Measurements from ENCODE around the gene EXOC4. TPM values are rescaled to one million over a fixed set of nuclear protein-coding genes. Genes with fewer than 3 reads are reported as not detected.

Gene EXOC4
- total RNA-seq, 1 experiment from 2014 or later: 75.8 TPM

- Histone ChIP-seq H3K27ac (ENCODE audit: insufficient read length, low read depth, low read length) (no peak overlapping the region), H3K79me2 (ENCODE audit: insufficient read depth, low read length) (no peaks in the 10 kb centered on the region), H3K23ac (ENCODE audit: insufficient read length, low read depth, low read length) (no peak overlapping the region), H3K27me3 (ENCODE audit: insufficient read depth, low read length) (no peaks in the 10 kb centered on the region), H2BK15ac (ENCODE audit: low read depth, low read length) (no peak overlapping the region), H3K23me2 (ENCODE audit: insufficient read length, low read depth, low read length, poor library complexity, severe bottlenecking) (no peaks in the 10 kb centered on the region), H3K4me2 (ENCODE audit: insufficient read depth, insufficient read length, low read length) (no peak overlapping the region), H2AFZ (ENCODE audit: low read length) (no peak overlapping the region), H4K91ac (ENCODE audit: insufficient read length, low read depth, low read length) (no peak overlapping the region), H3K4ac (ENCODE audit: low read depth, low read length) (no peak overlapping the region), H4K8ac (replicated peaks; ENCODE audit: insufficient read length, low read depth, low read length) (no peak overlapping the region), H3K14ac (ENCODE audit: insufficient read depth, low read length) (no peak overlapping the region), H3K79me1 (ENCODE audit: insufficient read depth, low read depth, low read length, poor library complexity, severe bottlenecking) (no peaks in the 10 kb centered on the region), H3K9ac (ENCODE audit: extremely low read depth, insufficient read length, low read length) (no peak overlapping the region), H3T11ph (ENCODE audit: low read length) (no peak overlapping the region), H2BK20ac (ENCODE audit: low read depth, low read length, poor library complexity, severe bottlenecking) (no peak overlapping the region), H3K56ac (ENCODE audit: insufficient read length, low read depth, low read length) (no peak overlapping the region), H2BK5ac (ENCODE audit: insufficient read length, low read length) (no peak overlapping the region), H2BK12ac (ENCODE audit: insufficient read length, low read depth, low read length) (no peak overlapping the region), H3K18ac (ENCODE audit: insufficient read length, low read depth, low read length) (no peak overlapping the region), H2BK120ac (ENCODE audit: low read depth, low read length, poor library complexity, severe bottlenecking) (no peak overlapping the region), H4K20me1 (ENCODE audit: control insufficient read depth, insufficient read depth, insufficient read length) (no peaks in the 10 kb centered on the region), H3K4me1 (ENCODE audit: insufficient read depth, low read length) (peaks cover 2% of the 10 kb centered on the region; the same call in 1 of the 2 replicates), H2AK5ac (ENCODE audit: insufficient read length, low read length) (no peak overlapping the region), H3K9me3 (ENCODE audit: control insufficient read depth, low read depth, low read length) (no peaks in the 10 kb centered on the region), H4K5ac (ENCODE audit: insufficient read length, low read depth, low read length) (no peak overlapping the region)
- no CpG with 5 or more reads among the region's 3 CpGs for WGBS (ENCODE audit: extremely low coverage, insufficient read length, low lambda C conversion rate)
- Mint-ChIP-seq H3K27ac (no peak overlapping the region), H3K27me3 (ENCODE audit: low read depth) (no peaks in the 10 kb centered on the region), H3K36me3 (ENCODE audit: insufficient read depth in 1 of 3, low read depth in 3 of 3) (no peaks in the 10 kb centered on the region), H3K4me1 (peaks cover 4 to 5% of the 10 kb centered on the region in 2 experiments; a peak in 3 of 4 replicates), H3K9me3 (no peaks in the 10 kb centered on the region), H3K4me3 (no peak overlapping the region)
- no peak for TF ChIP-seq CTCF (conservative IDR thresholded peaks at IDR 0.05)
- DNase-seq: no peak
Measured at GRCh38 chr7:133730360-133730759, 477.5 kb downstream of the EXOC4 start.
